Measurements from ENCODE around the gene LRRC7. TPM values are rescaled to one million over a fixed set of nuclear protein-coding genes. Genes with fewer than 3 reads are reported as not detected.

LRRC7 gene
- polyA plus RNA-seq, 1 of the 3 experiments (the other 2 are of a cell fraction): 0.02 TPM

GRCh38 chr1:69750638-69751037, 182.9 kb downstream of the LRRC7 start (continued):
- no peak for TF ChIP-seq ZBTB33 (IDR thresholded peaks at IDR 0.05; ENCODE audit: borderline replicate concordance, low read depth)
- TF ChIP-seq RCOR1 (IDR thresholded peaks at IDR 0.05; ENCODE audit: low read length): no peak
- TF ChIP-seq CTCF (IDR thresholded peaks at IDR 0.05): no peak
- TF ChIP-seq MXI1 (IDR thresholded peaks at IDR 0.05; ENCODE audit: low read depth, low read length): no peak
- TF ChIP-seq TAF1 (IDR thresholded peaks at IDR 0.05; ENCODE audit: borderline replicate concordance, low read depth, low read length): no peak
- no peak for TF ChIP-seq USF2 (IDR thresholded peaks at IDR 0.05; ENCODE audit: borderline replicate concordance, low read depth, low read length)
- no peak for TF ChIP-seq FOXJ3 (CRISPR knock-in tag; IDR thresholded peaks at IDR 0.05)

- no peaks in the 10 kb centered on the region for H4K20me1 ChIP-seq (ENCODE audit: insufficient read depth)
- no peaks in the 10 kb centered on the region for H3K9me3 ChIP-seq
- WGBS (ENCODE audit: low lambda C conversion rate): 44% methylated on average over 2 of the region's 2 CpGs
- H2AFZ ChIP-seq (ENCODE audit: low read depth): no peak overlapping the region
- DNase-seq: no peak
- H3K9ac ChIP-seq: no peak overlapping the region
- H3K4me1 ChIP-seq (ENCODE audit: control insufficient read depth in 1 of 2, insufficient read depth in 2 of 2, low read depth in 1 of 2, low read length in 1 of 2): no peaks in the 10 kb centered on the region; a peak in 1 of 4 replicates
- H3F3A ChIP-seq (replicated peaks; ENCODE audit: insufficient read depth): no peaks in the 10 kb centered on the region
- H3K4me2 ChIP-seq: no peak overlapping the region
- no peak overlapping the region for H3K27ac ChIP-seq (ENCODE audit: low read depth in 2 of 2, low read length in 1 of 2)
- no peaks in the 10 kb centered on the region for H3K79me2 ChIP-seq (ENCODE audit: insufficient read depth)
- CTCF ChIA-PET: no interaction called here
- H3K4me3 ChIP-seq (ENCODE audit: low read depth in 2 of 2, low read length in 1 of 2): no peak overlapping the region
- no peaks in the 10 kb centered on the region for H3K36me3 ChIP-seq (replicated peaks in 1 of 2; ENCODE audit: control insufficient read depth in 1 of 2, insufficient read depth in 2 of 2, low read length in 1 of 2)
- no peaks in the 10 kb centered on the region for H3K9me2 ChIP-seq
- POLR2A ChIA-PET: no interaction called here
- no peaks in the 10 kb centered on the region for H3K27me3 ChIP-seq (ENCODE audit: insufficient read depth)
- TF ChIP-seq FOXM1 (IDR thresholded peaks at IDR 0.05; ENCODE audit: low read depth) (no peak), MAX (IDR thresholded peaks at IDR 0.05; ENCODE audit: low read depth) (no peak), TAF1 (IDR thresholded peaks at IDR 0.05; ENCODE audit: borderline replicate concordance, low read depth, low read length) (no peak), RCOR1 (IDR thresholded peaks at IDR 0.05; ENCODE audit: low read length) (no peak), ZBTB33 (IDR thresholded peaks at IDR 0.05; ENCODE audit: borderline replicate concordance, low read depth) (no peak), GABPA (IDR thresholded peaks at IDR 0.05; ENCODE audit: low read depth) (no peak), RXRA (IDR thresholded peaks at IDR 0.05; ENCODE audit: borderline replicate concordance, low read depth) (no peak), REST (IDR thresholded peaks at IDR 0.05; ENCODE audit: low read depth, low read length) (no peak), ELF1 (IDR thresholded peaks at IDR 0.05) (no peak), FOXJ3 (CRISPR knock-in tag; IDR thresholded peaks at IDR 0.05) (no peak), GATA2 (CRISPR knock-in tag; IDR thresholded peaks at IDR 0.05) (no peak), MXI1 (IDR thresholded peaks at IDR 0.05; ENCODE audit: low read depth, low read length) (no peak), EZH2phosphoT487 (IDR thresholded peaks at IDR 0.05; ENCODE audit: borderline replicate concordance, low read depth) (no peak)
- TF ChIP-seq, protein P1, sequence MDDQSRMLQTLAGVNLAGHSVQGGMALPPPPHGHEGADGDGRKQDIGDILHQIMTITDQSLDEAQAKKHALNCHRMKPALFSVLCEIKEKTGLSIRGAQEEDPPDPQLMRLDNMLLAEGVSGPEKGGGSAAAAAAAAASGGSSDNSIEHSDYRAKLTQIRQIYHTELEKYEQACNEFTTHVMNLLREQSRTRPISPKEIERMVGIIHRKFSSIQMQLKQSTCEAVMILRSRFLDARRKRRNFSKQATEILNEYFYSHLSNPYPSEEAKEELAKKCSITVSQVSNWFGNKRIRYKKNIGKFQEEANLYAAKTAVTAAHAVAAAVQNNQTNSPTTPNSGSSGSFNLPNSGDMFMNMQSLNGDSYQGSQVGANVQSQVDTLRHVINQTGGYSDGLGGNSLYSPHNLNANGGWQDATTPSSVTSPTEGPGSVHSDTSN (IDR thresholded peaks at IDR 0.05): no peak
These were observed 185.1 kb downstream of the LRRC7 start for GRCh38 chr1:69752831-69753230.

Data from SK-N-SH (cell line).